IPS-20b (cell line): ENCODE measurements around the gene BEST1.

Source experiments
- H3K27ac ChIP-seq: one replicate; pipeline ENCODE4 v1.5.1; 2013; ENCODE audit warnings: low read length
- H3K27me3 ChIP-seq: 2 replicates; pipeline ENCODE4 v1.6.1; 2013; ENCODE audit warnings: mild to moderate bottlenecking, low read length, inconsistent platforms; ENCODE audit not compliant: insufficient read depth
- H3K36me3 ChIP-seq: 2 replicates; pipeline ENCODE4 v1.6.1; 2013; ENCODE audit warnings: low read depth, mild to moderate bottlenecking, inconsistent platforms, low read length, moderate library complexity; ENCODE audit not compliant: insufficient read depth
- H3K4me1 ChIP-seq: 2 replicates; pipeline ENCODE4 v1.6.1; 2013; ENCODE audit warnings: mild to moderate bottlenecking, control low read depth, inconsistent platforms, low read length, moderate library complexity; ENCODE audit not compliant: insufficient read depth
- H3K4me3 ChIP-seq: 2 replicates; pipeline ENCODE4 v1.5.1; 2013; ENCODE audit warnings: mild to moderate bottlenecking, low read length, inconsistent platforms
- H3K9ac ChIP-seq: 2 replicates; pipeline ENCODE4 v1.6.1; 2013; ENCODE audit warnings: low read depth, mild to moderate bottlenecking, inconsistent platforms, low read length, moderate library complexity
- H3K9me3 ChIP-seq: 2 replicates; pipeline ENCODE4 v1.6.1; 2013; ENCODE audit warnings: mild to moderate bottlenecking, low read depth, low read length, inconsistent platforms; ENCODE audit not compliant: insufficient read depth

The BEST1 gene

GRCh38 chr11:61950035-61950547 lies at the start of gene BEST1:
TSS of gene BEST1 (plus strand) at chr11:61950351. CDS start at chr11:61951807, 1,456 bp downstream.
- Histone ChIP-seq H3K9ac (no peak within 1 kb of the TSS), H3K27ac (no peak within 1 kb of the TSS)

GRCh38 chr11:61901397-61901796 lies 48.8 kb upstream of the BEST1 start:
- Histone ChIP-seq H3K36me3 (no peaks in the 10 kb centered on the region), H3K27me3 (no peaks in the 10 kb centered on the region), H3K27ac (no peak overlapping the region), H3K4me3 (no peak overlapping the region), H3K4me1 (peaks cover 4% of the 10 kb centered on the region; the same call in 1 of the 2 replicates), H3K9me3 (no peaks in the 10 kb centered on the region), H3K9ac (no peak overlapping the region)

More at GRCh38 chr11:61950035-61950547, at the start of gene BEST1:
- Histone ChIP-seq H3K9me3 (no peaks in the 10 kb centered on the region), H3K4me3 (no peak within 1 kb of the TSS), H3K27me3 (peaks cover 14% of the 10 kb centered on the region), H3K36me3 (no peaks in the 10 kb centered on the region), H3K4me1 (no peaks in the 10 kb centered on the region; the same call in 1 of the 2 replicates)

- Histone ChIP-seq H3K4me3 (no peak overlapping the region), H3K9me3 (no peaks in the 10 kb centered on the region), H3K4me1 (peaks cover 4% of the 10 kb centered on the region; the same call in 1 of the 2 replicates), H3K9ac (no peak overlapping the region), H3K27me3 (no peaks in the 10 kb centered on the region), H3K36me3 (no peaks in the 10 kb centered on the region), H3K27ac (no peak overlapping the region)
These were observed 47.8 kb upstream of the BEST1 start for GRCh38 chr11:61902313-61902712.

GRCh38 chr11:61903845-61904244 lies 46.3 kb upstream of the BEST1 start:
- Histone ChIP-seq H3K27me3 (no peaks in the 10 kb centered on the region), H3K4me3 (peak overlapping the region; percentile 55; the same call in 1 of the 2 replicates), H3K9ac (no peak overlapping the region; the same call in 1 of the 2 replicates)

GRCh38 chr11:61904539-61905048 lies 45.6 kb upstream of the BEST1 start:
- Histone ChIP-seq H3K9ac (peak overlapping the region; percentile 37; the same call in 1 of the 2 replicates), H3K4me3 (peak overlapping the region; percentile 55; the same call in 1 of the 2 replicates), H3K36me3 (no peaks in the 10 kb centered on the region), H3K27ac (no peak overlapping the region), H3K27me3 (no peaks in the 10 kb centered on the region), H3K4me1 (peaks cover 14% of the 10 kb centered on the region; the same call in 1 of the 2 replicates), H3K9me3 (no peaks in the 10 kb centered on the region)

More at GRCh38 chr11:61903845-61904244, 46.3 kb upstream of the BEST1 start:
- H3K27ac ChIP-seq = no peak overlapping the region
- H3K9me3 ChIP-seq = no peaks in the 10 kb centered on the region
- peaks cover 8% of the 10 kb centered on the region; the same call in 1 of the 2 replicates for H3K4me1 ChIP-seq
- no peaks in the 10 kb centered on the region for H3K36me3 ChIP-seq

GRCh38 chr11:61905067-61905696 lies 45.0 kb upstream of the BEST1 start:
- no peaks in the 10 kb centered on the region for H3K27me3 ChIP-seq
- no peaks in the 10 kb centered on the region for H3K9me3 ChIP-seq
- H3K36me3 ChIP-seq = no peaks in the 10 kb centered on the region
- no peak overlapping the region for H3K4me3 ChIP-seq
- no peak overlapping the region for H3K27ac ChIP-seq
- no peak overlapping the region; the same call in 1 of the 2 replicates for H3K9ac ChIP-seq
- H3K4me1 ChIP-seq = peaks cover 14% of the 10 kb centered on the region; the same call in 1 of the 2 replicates

- Histone ChIP-seq H3K4me1 (peaks cover 14% of the 10 kb centered on the region; the same call in 1 of the 2 replicates), H3K4me3 (no peak overlapping the region), H3K9ac (no peak overlapping the region)
These were observed 44.2 kb upstream of the BEST1 start for GRCh38 chr11:61905801-61906521.

GRCh38 chr11:61906522-61906909 lies 43.6 kb upstream of the BEST1 start:
- peaks cover 14% of the 10 kb centered on the region; the same call in 1 of the 2 replicates for H3K4me1 ChIP-seq

More at GRCh38 chr11:61905801-61906521, 44.2 kb upstream of the BEST1 start:
- no peaks in the 10 kb centered on the region for H3K9me3 ChIP-seq
- no peaks in the 10 kb centered on the region for H3K36me3 ChIP-seq
- no peak overlapping the region for H3K27ac ChIP-seq
- no peaks in the 10 kb centered on the region for H3K27me3 ChIP-seq

GRCh38 chr11:61907282-61907681 lies 42.9 kb upstream of the BEST1 start:
- no peak overlapping the region for H3K27ac ChIP-seq
- no peaks in the 10 kb centered on the region for H3K27me3 ChIP-seq
- peaks cover 14% of the 10 kb centered on the region; the same call in 1 of the 2 replicates for H3K4me1 ChIP-seq
- H3K4me3 ChIP-seq = no peak overlapping the region
- H3K36me3 ChIP-seq = no peaks in the 10 kb centered on the region
- H3K9ac ChIP-seq = no peak overlapping the region
- no peaks in the 10 kb centered on the region for H3K9me3 ChIP-seq

More at GRCh38 chr11:61906522-61906909, 43.6 kb upstream of the BEST1 start:
- Histone ChIP-seq H3K36me3 (no peaks in the 10 kb centered on the region), H3K27ac (no peak overlapping the region), H3K4me3 (no peak overlapping the region), H3K9ac (no peak overlapping the region), H3K27me3 (no peaks in the 10 kb centered on the region), H3K9me3 (no peaks in the 10 kb centered on the region)

- peak overlapping the region; percentile 55; the same call in 1 of the 2 replicates for H3K9ac ChIP-seq
- H3K36me3 ChIP-seq = no peaks in the 10 kb centered on the region
- no peaks in the 10 kb centered on the region for H3K27me3 ChIP-seq
- H3K9me3 ChIP-seq = no peaks in the 10 kb centered on the region
- no peak overlapping the region for H3K4me3 ChIP-seq
- H3K4me1 ChIP-seq = peaks cover 14% of the 10 kb centered on the region; the same call in 1 of the 2 replicates
- H3K27ac ChIP-seq = no peak overlapping the region
These were observed 42.1 kb upstream of the BEST1 start for GRCh38 chr11:61907871-61908729.
